Neutrophil (primary cell): ENCODE data around the gene LMO2.
A peak's percentile ranks its signal among the peaks of the same experiment; 100 is the strongest.

Experiments
- H3K27ac ChIP-seq: fragments of 200-600 bp; sonication (generic); 2 replicates; pipeline ENCODE4 v1.5.1; 2016; ENCODE audit warnings: mild to moderate bottlenecking, moderate library complexity
- H3K27me3 ChIP-seq: fragments of 200-600 bp; sonication (generic); 2 replicates; pipeline ENCODE4 v1.6.0; 2016; ENCODE audit warnings: mild to moderate bottlenecking
- H3K36me3 ChIP-seq: fragments of 200-600 bp; sonication (generic); 2 replicates; pipeline ENCODE4 v1.5.1; 2017
- H3K4me1 ChIP-seq, 2 experiments: fragments of 200-600 bp in 1 of 2; sonication (generic) in 1 of 2; 1 replicate in 1 of 2; 2 replicates in 1 of 2; pipeline versions ENCODE4 v1.5.1 to v1.6.1; 2013 to 2016; ENCODE audit warnings: low read depth in 1 of 2, low read length in 1 of 2, mild to moderate bottlenecking in 1 of 2, moderate library complexity in 1 of 2; ENCODE audit not compliant: control insufficient read depth in 1 of 2, insufficient read depth in 1 of 2
- H3K4me3 ChIP-seq, 2 experiments: fragments of 200-600 bp in 1 of 2; sonication (generic) in 1 of 2; 1 replicate in 1 of 2; 2 replicates in 1 of 2; pipeline ENCODE4 v1.5.1; 2013 to 2016; ENCODE audit warnings: low read depth in 1 of 2, low read length in 1 of 2, mild to moderate bottlenecking in 1 of 2, moderate library complexity in 1 of 2
- H3K9me3 ChIP-seq: fragments of 200-600 bp; sonication (generic); 2 replicates; pipeline ENCODE4 v1.5.1; 2016
- TF ChIP-seq, protein P1 (sequence below): fragments of 200-600 bp; sonication (generic); IDR thresholded peaks from 2 replicates; pipeline ENCODE4 v1.5.1; 2016; ENCODE audit warnings: antibody characterized with exemption

LMO2 gene

DNA sequence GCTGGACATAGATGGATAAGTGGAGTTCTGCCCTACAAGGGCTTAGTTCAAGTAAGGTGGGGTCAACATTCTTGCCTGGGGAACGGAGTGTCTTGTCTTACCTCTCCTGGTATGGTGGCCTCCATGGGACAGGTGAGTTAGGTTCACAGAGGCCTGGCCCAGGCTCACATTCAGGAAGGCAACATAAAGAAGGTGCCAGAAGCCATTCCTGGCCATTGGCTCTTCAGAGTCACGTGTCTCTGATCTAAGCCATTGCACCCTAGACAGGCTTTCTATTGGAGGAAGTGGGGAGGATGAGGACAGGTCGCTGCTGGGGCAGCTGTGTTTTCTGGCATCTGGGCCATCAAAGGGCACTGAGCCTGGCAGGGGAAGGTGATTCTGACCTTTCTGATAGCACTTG is 14.8 kb downstream of the LMO2 start:
- H3K4me1 ChIP-seq = peaks cover 57 to 61% of the 10 kb centered on the region in 2 experiments
- TF ChIP-seq, protein P1, sequence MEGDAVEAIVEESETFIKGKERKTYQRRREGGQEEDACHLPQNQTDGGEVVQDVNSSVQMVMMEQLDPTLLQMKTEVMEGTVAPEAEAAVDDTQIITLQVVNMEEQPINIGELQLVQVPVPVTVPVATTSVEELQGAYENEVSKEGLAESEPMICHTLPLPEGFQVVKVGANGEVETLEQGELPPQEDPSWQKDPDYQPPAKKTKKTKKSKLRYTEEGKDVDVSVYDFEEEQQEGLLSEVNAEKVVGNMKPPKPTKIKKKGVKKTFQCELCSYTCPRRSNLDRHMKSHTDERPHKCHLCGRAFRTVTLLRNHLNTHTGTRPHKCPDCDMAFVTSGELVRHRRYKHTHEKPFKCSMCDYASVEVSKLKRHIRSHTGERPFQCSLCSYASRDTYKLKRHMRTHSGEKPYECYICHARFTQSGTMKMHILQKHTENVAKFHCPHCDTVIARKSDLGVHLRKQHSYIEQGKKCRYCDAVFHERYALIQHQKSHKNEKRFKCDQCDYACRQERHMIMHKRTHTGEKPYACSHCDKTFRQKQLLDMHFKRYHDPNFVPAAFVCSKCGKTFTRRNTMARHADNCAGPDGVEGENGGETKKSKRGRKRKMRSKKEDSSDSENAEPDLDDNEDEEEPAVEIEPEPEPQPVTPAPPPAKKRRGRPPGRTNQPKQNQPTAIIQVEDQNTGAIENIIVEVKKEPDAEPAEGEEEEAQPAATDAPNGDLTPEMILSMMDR = no peak
- no peaks in the 10 kb centered on the region for H3K27me3 ChIP-seq
- H3K4me3 ChIP-seq = no peak overlapping the region
- H3K27ac ChIP-seq = peak overlapping the region; percentile 23
- H3K9me3 ChIP-seq = no peaks in the 10 kb centered on the region
- no peaks in the 10 kb centered on the region for H3K36me3 ChIP-seq

DNA sequence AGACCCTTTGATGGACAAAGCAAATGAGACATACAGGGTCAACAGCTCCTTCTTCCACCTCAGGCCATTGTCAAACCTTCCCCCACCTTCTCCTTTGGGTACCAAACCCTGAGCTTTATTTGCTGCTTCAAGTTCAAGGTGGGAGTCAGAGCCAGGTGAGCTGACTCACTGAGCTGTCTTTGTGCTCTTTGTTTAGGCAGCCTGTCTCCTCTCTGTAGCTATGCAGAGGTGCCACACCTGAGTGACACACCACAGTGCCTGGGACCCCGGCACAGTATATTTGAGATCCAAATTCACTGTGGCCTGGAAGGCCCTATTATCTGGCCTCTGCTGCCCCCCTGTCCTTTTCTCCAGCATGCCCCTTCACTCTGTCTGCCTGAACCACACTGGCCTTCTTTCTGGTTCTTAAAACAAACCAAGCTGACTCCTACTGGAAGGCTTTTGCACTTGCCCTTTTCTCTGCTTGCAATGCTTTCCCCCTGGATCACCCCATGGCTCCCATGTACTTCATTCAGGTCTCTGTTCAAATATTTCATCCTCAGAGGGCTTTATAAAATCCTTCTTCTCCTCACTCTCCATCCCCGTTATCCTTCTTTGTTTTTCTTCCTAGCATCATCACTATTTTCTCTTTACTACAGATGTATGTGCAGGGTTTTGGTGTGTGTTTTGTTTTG is 16.1 kb downstream of the LMO2 start:
- Histone ChIP-seq H3K4me3 (no peak overlapping the region), H3K27me3 (no peaks in the 10 kb centered on the region), H3K4me1 (peaks cover 57 to 59% of the 10 kb centered on the region in 2 experiments), H3K9me3 (no peaks in the 10 kb centered on the region), H3K36me3 (no peaks in the 10 kb centered on the region), H3K27ac (peak overlapping the region; percentile 23)
- TF ChIP-seq, protein P1 = no peak

DNA sequence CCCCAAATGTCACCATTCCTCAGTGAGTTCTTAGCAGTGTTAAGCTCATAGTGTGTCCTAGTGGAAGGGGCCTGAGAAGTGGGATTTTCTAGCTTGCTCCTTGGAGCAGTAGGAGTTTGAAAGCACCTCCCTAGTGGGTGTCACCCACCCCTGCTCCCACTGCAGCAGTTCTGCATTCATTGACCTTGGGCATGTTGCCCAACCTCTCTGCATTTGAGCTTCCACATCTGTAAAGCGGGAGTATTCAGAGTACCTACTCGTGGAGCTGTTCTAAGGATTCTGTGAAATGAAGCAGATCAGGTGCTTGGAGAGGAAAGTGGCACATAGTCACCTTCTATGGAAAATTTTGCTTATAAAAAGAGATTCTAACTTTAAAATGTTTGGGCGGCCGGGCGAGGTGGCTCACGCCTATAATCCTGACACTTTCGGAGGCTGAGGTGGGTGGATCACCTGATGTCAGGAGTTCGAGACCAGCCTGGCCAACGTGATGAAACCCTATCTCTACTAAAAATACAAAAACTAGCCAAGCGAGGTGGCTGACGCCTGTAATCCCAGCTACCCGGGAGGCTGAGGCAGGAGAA is 16.9 kb downstream of the LMO2 start:
- H3K27ac ChIP-seq = peak overlapping the region; percentile 81
- H3K36me3 ChIP-seq = no peaks in the 10 kb centered on the region
- peak overlapping the region in 1 of 2 experiments; percentile 1 for H3K4me3 ChIP-seq
- no peaks in the 10 kb centered on the region for H3K9me3 ChIP-seq
- no peaks in the 10 kb centered on the region for H3K27me3 ChIP-seq
- H3K4me1 ChIP-seq = peaks cover 58 to 61% of the 10 kb centered on the region in 2 experiments
- TF ChIP-seq, protein P1 = no peak

DNA sequence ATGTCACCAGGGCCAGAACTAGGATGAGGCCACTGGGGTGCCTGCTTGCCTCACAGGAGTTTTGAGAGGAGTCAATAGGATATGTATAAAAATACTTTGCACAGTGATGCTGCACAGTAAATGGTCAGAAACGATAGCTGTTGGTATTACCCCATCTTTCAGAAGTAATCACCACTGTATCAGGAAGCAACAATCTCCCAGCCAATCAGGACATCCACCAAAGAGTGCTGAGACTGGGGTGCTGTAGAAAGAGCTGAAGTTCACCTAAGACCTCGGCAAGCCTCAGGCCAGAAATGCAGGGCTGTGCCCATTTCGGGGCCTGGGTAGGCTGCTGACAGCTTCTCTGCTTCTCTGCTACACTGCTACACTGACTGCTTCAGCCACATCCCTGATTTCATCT is 17.4 kb downstream of the LMO2 start:
- no peaks in the 10 kb centered on the region for H3K36me3 ChIP-seq
- TF ChIP-seq, protein P1 = no peak
- H3K27ac ChIP-seq = peak overlapping the region; percentile 81
- no peaks in the 10 kb centered on the region for H3K27me3 ChIP-seq
- peaks cover 58% of the 10 kb centered on the region in 2 experiments for H3K4me1 ChIP-seq
- H3K4me3 ChIP-seq = peak overlapping the region in 1 of 2 experiments; percentile 1
- no peaks in the 10 kb centered on the region for H3K9me3 ChIP-seq

DNA sequence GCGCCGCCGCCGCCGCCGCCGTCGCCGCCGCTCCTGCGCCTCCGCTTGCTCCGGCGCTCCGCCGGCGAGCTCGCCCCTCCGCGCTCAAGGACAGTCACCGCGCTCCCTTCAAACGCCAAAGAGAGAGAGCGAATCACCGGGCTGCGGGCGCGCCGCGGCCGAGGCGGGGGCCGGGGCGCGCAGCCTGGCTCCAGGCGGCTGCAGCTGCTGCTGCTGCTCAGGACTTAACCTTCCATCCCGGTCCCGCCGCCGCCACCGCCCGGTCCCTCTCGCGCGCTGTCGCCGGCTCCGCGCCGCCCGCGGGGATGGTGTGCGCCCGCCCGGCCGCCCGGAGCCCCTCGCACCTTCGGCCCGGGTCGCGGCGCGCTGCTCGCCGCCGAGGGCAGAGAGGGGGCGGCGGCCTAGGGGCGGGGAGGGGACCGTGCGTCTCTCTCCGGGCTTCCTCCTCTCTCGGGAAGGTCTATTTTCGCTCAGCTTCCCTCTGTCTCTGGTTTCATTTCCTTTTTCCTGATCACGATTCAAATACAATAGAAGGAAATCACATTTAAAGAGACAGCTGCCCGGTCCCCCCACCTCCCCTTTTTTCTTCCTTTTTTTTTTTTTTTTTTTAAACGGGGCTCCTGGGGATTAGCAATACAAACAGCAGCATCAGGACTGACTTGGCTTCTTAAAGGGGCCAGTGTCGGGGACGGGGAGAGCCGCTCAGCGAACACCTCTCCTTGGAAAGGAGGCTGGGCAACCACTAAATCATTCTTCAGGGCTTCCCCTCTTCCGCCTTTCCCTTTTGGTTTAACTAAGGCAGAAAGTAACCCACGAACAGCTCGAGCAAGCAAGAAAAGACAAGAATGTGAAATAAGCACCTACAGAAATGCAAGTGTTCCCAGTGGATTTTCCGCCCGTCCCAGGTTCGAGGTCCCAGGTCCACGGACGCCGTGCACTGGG is 22.1 kb downstream of the LMO2 start:
- Histone ChIP-seq H3K27me3 (no peaks in the 10 kb centered on the region), H3K36me3 (peaks cover 1% of the 10 kb centered on the region), H3K9me3 (no peaks in the 10 kb centered on the region), H3K4me3 (peak overlapping the region; percentile 71 to 88), H3K27ac (peak overlapping the region; percentile 91), H3K4me1 (peaks cover 63 to 81% of the 10 kb centered on the region in 2 experiments)
- TF ChIP-seq, protein P1 = no peak
